HG02840 (cell line): ENCODE measurements around the gene PGAP6.
A peak's percentile ranks its signal among the peaks of the same experiment; 100 is the strongest.
"Not testable (repeated sequence)": the region's sequence is repeated elsewhere in the genome, so short reads cannot be mapped to it uniquely, and the experiment has no call there.

Source experiments
- ATAC-seq: cut with Tn5 transposase; IDR thresholded peaks from one replicate; pipeline ENCODE4 v1.9.1; 2021; ENCODE audit warnings: mild to moderate bottlenecking, moderate library complexity, moderate number of reproducible peaks; ENCODE audit not compliant: unreplicated experiment, low FRiP score

Gene PGAP6

DNA sequence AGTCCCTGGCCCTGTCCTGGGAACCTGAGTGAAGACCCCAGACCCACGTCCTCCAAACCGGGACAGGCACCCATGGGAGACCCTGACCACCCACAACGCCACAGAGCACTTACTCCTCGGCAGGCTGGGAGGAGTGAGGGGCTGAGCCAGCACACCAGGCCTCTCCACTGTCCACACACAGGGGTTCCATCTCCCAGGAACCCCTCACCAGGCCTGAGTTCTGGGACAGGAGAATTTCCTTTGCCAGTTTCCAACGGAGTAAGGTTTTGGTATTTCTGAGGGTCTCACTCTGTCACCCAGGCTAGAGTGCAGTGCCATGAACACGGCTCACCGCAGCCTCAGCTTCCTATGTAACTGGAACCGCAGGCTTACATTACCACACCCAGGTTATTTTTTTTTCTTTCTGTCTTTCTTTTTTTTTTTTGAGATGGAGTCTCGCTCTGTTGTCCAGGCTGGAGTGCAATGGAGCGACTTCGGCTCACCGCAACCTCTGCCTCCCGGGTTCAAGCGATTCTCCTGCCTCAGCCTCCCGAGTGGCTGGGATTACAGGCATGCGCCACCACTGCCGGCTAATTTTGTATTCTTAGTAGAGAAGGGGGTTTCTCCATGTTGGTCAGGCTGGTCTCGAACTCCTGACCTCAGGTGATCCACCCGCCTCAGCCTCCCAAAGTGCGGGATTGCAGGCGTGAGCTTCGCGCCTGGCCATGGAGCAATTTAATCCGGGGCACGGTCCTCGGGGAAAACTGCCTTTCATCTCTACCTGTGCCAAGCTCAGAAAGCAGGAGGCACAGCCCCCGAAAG lies 1.6 kb downstream of the PGAP6 start:
- no peak for ATAC-seq

DNA sequence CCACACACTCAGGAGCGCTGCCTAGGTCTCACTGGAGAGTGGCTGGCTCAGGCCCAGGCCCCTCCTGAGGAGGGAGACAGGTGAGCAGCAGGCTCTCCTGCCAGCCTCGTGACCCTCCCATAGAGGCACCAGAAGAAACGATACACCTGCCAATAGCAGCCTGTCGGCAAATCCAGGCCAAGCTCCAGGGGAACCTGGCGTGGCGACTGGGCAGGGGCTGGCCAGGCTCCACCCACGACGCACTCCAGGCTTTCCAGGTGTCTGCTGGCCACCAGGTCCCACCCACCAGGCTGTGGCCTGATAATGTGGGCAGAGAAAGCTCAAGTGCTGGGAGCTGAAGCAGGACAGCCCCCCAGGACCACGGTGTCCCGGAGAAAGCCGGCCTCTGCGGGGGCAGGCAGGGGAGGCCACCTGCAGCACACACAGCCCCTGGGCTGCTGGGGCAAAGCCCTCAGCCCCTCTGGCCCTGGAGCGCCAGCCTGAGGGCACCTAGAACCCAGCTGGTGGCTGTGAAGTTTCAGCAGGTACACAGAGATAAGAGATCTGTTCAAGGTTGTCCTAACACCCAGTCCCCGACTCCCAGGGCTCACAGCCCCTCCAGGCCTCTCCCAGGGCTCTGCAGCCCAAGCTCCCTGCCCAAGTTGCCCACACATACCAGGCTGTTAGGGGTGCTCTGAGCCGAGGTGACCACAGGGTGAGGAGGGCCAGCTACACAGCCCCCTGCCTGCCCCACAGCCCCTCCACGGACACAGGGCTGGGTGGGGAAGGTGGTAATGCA lies 2.4 kb downstream of the PGAP6 start:
- ATAC-seq = no peak

- ATAC-seq = no peak
Observed at GRCh38 chr16:378821-379182, 3.0 kb downstream of the PGAP6 start.

- ATAC-seq = not testable (repeated sequence)
Observed at GRCh38 chr16:378113-378820, 3.5 kb downstream of the PGAP6 start.

- ATAC-seq = no peak
Observed at GRCh38 chr16:377419-377951, 4.3 kb downstream of the PGAP6 start.

GRCh38 chr16:376817-377418 lies 4.9 kb downstream of the PGAP6 start:
- no peak for ATAC-seq

GRCh38 chr16:375927-376816 lies 5.6 kb downstream of the PGAP6 start:
- ATAC-seq = no peak

DNA sequence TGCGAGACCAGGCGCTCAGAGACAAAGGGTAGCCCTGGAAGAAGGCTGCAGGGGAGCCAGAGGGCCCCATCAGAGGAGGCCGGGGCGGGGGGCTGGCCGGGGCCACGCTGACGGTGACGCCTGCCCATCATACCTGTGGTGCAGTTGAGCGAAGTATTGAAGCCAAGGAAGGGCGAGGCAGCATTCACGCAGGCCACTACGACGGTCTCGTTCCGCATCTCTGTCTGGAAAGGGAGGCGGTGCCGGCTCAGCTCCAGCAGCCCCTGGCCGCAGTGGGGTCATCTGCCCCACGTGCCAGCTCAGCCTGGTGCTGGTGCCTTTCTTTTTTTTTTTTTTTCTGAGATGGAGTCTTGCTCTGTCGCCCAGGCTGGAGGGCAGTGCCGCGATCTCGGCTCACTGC lies 6.6 kb downstream of the PGAP6 start:
- no peak for ATAC-seq

DNA sequence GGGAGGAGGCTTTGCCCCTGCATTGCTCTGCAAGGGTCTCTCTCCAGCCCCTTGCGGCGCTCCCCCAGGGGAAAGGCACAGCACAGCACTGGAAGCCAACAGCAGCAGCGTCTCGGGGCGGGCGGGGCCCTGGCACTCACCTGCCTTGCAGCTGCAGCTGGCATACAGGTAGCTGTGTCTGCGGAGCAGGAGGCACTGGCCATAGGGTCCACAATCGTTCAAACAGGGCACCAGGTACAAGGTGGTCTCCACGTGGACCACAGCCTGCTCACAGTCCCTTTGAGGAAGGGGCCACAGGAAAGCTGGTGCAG lies 7.2 kb downstream of the PGAP6 start:
- ATAC-seq = no peak

DNA sequence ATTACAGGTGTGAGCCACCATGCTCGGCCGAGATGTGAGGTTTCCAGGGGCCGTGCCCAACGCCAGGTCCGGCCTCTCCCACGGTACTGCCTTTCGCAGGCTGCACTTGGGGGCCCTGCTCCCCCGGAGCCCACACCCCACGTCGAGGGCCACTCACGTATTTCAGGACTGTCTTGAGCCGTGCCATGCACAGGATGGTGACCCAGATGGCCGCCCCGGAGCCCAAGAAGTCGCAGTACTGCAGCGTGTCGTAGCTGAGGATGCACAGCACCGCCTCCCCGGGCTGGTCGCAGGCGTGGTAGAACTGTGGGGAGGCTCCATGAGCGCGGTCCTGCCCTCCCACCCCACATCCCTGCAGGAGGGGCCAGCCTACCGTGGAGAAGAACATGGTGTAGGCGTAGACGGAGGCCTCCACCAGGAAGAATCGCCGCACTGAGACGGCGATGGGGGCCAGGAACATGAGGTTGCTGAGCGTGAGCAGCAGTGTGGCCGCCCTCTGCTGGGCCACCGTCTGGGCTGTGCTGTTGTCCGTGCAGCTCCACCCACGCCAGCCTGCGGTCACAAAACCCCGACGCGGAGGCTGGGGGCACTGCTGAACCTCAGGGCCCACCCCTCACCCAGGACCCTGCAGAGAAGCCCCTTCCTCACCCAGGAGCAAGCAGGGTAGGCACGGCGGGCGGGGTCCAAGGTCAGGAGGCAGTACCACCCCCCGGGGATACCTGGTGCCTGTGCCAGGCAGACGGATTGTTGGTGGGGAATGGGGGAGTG lies 7.7 kb downstream of the PGAP6 start:
- ATAC-seq = no peak

DNA sequence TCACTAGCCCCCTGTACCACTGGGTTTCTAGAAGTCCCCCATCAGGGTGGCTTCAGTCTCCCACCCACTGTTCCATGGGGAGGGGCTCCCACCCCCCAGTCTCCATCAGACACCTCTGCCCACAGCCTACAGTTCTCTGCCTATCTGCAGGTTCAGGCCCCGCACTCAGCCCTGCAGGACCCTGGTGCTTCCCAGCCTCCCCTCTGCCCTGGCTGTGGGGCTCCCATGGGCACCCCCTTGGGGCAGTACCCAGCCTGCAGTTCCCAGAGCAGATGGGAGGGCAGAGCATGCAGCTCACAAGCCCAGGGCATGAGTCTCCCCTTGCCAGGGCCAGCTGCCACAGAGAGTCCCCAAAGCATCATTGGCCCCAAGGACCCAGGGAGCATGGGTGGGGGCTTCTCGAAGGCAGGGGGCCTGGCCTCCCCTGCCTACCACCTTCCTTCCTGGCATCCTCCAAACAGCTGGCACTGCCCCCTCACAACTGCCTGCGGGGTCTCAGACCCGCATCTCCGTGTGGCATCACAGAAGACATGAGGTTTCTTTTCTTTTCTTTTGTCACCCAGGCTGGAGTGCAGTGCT lies 8.7 kb downstream of the PGAP6 start:
- no peak for ATAC-seq

- no peak for ATAC-seq
Observed at GRCh38 chr16:372302-372983, 9.3 kb downstream of the PGAP6 start.

DNA sequence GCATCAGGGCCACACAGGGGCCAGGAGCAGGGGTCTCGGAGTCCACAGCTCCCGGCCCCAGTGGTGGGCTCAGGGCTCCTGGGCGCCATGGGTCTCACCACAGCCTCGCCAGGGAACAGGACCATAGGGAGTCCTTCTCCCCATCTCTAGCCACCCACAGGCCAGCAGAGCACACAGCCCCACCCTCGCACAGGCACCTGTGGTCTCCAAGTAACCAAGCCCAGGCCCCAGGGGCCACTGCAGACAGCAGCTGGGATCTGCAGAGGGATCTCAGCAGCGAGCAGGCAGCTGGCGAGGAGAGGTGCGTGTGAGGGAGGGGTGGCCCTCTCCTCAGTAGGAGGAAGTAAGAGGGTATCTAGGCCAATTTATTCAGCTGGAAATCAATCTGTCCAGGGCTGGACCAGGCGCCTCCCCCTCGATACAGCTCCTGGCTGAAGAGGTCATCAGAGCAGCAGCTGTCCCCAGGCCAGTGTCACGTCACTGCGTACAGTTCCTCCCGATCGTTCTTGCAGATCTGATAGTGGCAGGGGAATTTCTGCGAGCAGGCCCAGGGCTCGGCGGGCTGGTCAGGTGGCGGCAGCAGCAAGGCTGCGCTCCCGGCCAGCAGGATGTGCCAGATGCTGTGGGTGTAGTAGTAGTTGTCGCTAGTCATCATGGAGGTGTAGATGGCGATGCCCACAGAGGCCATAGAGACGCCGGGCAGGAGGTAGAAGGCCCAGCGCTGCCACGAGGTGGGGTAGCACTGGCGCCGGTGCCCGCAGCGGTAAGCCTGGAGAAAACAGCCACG lies 10.1 kb downstream of the PGAP6 start:
- ATAC-seq = no peak

DNA sequence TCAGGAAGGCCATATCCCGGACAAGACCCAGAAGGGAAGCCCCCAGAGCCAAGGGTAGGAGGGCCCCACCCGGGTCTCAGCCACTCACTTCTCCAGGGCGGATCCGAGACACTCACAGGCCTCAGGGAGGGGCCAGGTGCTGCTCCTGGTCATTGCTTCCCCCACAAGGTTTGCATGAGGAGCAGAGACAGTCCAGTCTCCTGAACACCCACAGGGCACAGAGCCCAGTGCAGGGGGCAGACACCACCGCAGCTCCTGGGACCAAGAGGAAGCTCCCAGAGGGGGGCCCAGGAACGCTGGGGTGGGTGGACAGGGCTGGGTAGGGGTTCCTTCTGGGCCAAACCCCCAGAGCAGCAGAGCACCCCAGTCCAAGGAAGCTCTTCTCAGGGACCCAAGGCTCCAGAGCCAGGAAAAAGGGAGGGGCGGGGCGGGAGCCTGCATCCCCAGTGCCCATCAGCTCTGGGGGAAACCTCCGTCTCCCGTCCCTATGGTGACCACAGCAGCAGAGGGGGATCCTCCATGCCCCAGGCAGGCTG lies 10.7 kb downstream of the PGAP6 start:
- ATAC-seq = no peak

DNA sequence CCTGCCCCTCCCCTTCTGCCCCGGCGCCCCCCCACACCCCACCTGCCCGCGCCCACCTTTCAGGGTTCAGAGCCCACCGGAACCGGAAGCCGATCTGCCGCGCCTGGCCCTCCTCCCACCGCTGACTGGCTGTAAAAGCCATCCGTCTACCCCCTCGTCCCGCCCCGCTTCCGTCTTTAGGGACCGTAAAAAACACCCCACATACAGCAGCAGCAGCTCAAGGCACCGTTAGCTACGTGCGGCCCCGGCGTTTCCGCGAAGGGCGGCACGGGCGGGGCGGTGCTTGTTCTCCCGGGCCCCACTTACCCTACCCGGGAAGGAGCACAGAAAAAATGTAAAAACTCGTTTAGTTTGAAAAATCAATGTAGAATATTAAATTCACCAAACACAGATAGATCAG lies 11.3 kb downstream of the PGAP6 start, which contains the start of gene MRPL28:
Gene MRPL28, minus strand, starts transcription at position 96 of the 400 bp plus-strand sequence. CDS start 320 bp downstream, outside the sequence.
- ATAC-seq = peak; percentile 53

DNA sequence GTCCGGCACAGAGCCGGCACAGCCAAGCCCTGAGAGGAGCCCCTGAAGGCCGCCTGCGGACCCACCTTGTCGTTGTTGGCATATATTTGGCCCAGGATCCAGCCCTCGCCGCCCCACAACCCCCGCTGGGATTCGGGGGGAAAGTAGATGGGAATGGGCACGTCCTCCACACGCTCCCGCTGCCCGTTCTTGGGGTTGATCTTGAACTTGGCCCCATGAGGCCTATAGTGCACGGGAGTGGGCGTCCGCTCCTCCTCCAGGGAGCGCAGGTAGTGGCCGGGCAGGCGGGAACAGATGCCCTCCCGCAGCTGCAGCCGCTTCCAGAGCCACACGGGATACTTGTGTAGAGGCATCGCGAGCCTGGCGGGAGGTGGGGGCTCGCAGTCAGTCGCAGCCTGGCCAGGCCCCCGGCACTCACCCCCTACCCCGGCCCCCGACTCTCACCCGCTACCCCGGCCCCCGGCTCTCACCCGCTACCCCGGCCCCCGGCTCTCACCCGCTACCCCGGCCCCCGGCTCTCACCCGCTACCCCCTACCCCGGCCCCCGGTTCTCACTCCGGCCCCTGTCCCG lies 11.8 kb downstream of the PGAP6 start:
- ATAC-seq = no peak
